Gastrocnemius medialis (tissue), 4 donors: ENCODE measurements around the gene IL6ST.

Experiments used
- POLR2A ChIP-seq, 2 donors: fragments of 450-650 bp; IDR thresholded peaks; one replicate each; pipeline ENCODE4 v1.6.1; 2017; ENCODE audit warnings: antibody characterized with exemption in 2 of 2, mild to moderate bottlenecking in 2 of 2, moderate library complexity in 2 of 2
- TF ChIP-seq, protein P1 (sequence below), 5 experiments: fragments of 450-650 bp in 3 of 5; fragments of 200-600 bp in 2 of 5; sonication (generic) in 2 of 5; IDR thresholded peaks in 4 of 5; conservative IDR thresholded peaks in 1 of 5; 1 replicate in 4 of 5; 2 replicates in 1 of 5; pipeline ENCODE4 v1.5.1; 2016 to 2019; ENCODE audit warnings: antibody characterized with exemption in 5 of 5, mild to moderate bottlenecking in 3 of 5, moderate library complexity in 3 of 5

- TF ChIP-seq, protein P1, sequence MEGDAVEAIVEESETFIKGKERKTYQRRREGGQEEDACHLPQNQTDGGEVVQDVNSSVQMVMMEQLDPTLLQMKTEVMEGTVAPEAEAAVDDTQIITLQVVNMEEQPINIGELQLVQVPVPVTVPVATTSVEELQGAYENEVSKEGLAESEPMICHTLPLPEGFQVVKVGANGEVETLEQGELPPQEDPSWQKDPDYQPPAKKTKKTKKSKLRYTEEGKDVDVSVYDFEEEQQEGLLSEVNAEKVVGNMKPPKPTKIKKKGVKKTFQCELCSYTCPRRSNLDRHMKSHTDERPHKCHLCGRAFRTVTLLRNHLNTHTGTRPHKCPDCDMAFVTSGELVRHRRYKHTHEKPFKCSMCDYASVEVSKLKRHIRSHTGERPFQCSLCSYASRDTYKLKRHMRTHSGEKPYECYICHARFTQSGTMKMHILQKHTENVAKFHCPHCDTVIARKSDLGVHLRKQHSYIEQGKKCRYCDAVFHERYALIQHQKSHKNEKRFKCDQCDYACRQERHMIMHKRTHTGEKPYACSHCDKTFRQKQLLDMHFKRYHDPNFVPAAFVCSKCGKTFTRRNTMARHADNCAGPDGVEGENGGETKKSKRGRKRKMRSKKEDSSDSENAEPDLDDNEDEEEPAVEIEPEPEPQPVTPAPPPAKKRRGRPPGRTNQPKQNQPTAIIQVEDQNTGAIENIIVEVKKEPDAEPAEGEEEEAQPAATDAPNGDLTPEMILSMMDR (IDR thresholded peaks at IDR 0.05 in 4 of 5, conservative IDR thresholded peaks at IDR 0.05 in 1 of 5): no peak
- TF ChIP-seq POLR2A (IDR thresholded peaks at IDR 0.05): no peak
Measured at GRCh38 chr5:56003679-56004078, 8.9 kb upstream of the IL6ST start.
